Renal cortex interstitium (tissue), 11 donors: ENCODE data around the gene UNC13B. TPM values are rescaled to one million over a fixed set of nuclear protein-coding genes. Genes with fewer than 3 reads are reported as not detected.

Source experiments
- DNase-seq, 11 donors: peaks; one replicate each; pipeline ENCODE4 v3.0.0-alpha.2; 2013; ENCODE audit warnings: low read depth in 9 of 11, low spot score in 4 of 11; ENCODE audit errors: extremely low read depth in 1 of 11
- polyA plus RNA-seq, 3 donors: library from polyadenylated mRNA; unstranded; fragments of 120-200 nt; gene quantifications; one replicate each; pipeline ENCODE4 v1.2.1, GENCODE V29; 2013; ENCODE audit not compliant: insufficient read length in 3 of 3

UNC13B gene
- polyA plus RNA-seq, 3 donors: 25.5 to 29.6 (median 26.9) TPM

- no peak for DNase-seq
Observed at GRCh38 chr9:35349287-35349990, 187.6 kb downstream of the UNC13B start.

- DNase-seq: no peak
Observed at GRCh38 chr9:35350212-35350611, 188.4 kb downstream of the UNC13B start.

GRCh38 chr9:35350827-35351549 is 189.2 kb downstream of the UNC13B start:
- DNase-seq: peak in 10 of 11 donors; percentile 7 to 22 (median 13)

GRCh38 chr9:35353731-35354365 is 192.0 kb downstream of the UNC13B start:
- no peak for DNase-seq

- DNase-seq: no peak
Observed at GRCh38 chr9:35355939-35356338, 194.1 kb downstream of the UNC13B start.

GRCh38 chr9:35357116-35357515 is 195.3 kb downstream of the UNC13B start:
- no peak for DNase-seq

GRCh38 chr9:35357826-35358225 is 196.0 kb downstream of the UNC13B start:
- DNase-seq: no peak

- DNase-seq: no peak
Observed at GRCh38 chr9:35364817-35365585, 203.2 kb downstream of the UNC13B start.

- no peak for DNase-seq
Observed at GRCh38 chr9:35366627-35367026, 204.8 kb downstream of the UNC13B start.

- DNase-seq: no peak
Observed at GRCh38 chr9:35367451-35367850, 205.6 kb downstream of the UNC13B start.

GRCh38 chr9:35370241-35370640 is 208.4 kb downstream of the UNC13B start:
- no peak for DNase-seq

GRCh38 chr9:35374436-35374835 is 212.6 kb downstream of the UNC13B start:
- no peak for DNase-seq

- DNase-seq: no peak
Observed at GRCh38 chr9:35374910-35375309, 213.1 kb downstream of the UNC13B start.

GRCh38 chr9:35380039-35380438 is 218.2 kb downstream of the UNC13B start:
- DNase-seq: no peak

GRCh38 chr9:35380619-35381018 is 218.8 kb downstream of the UNC13B start:
- DNase-seq: no peak

GRCh38 chr9:35385042-35385441 is 223.2 kb downstream of the UNC13B start:
- DNase-seq: no peak

- DNase-seq: no peak
Observed at GRCh38 chr9:35395076-35395705, 233.4 kb downstream of the UNC13B start.

- no peak for DNase-seq
Observed at GRCh38 chr9:35395706-35396101, 233.9 kb downstream of the UNC13B start.

- DNase-seq: no peak
Observed at GRCh38 chr9:35396560-35397215, 234.9 kb downstream of the UNC13B start.
